ENCODE data around the gene RNF167.
A peak's percentile ranks its signal among the peaks of the same experiment; 100 is the strongest.

RNF167 gene

GRCh38 chr17:4986951-4987766 is 47.1 kb downstream of the RNF167 start, which contains the start of gene CAMTA2:
Gene CAMTA2 (minus strand): TSS chr17:4987675. CDS start chr17:4986222, 1,453 bp downstream.
- FAIRE-seq = peak; percentile 79

- FAIRE-seq = no peak
These were observed 47.9 kb downstream of the RNF167 start for GRCh38 chr17:4987767-4988567.

- no peak for FAIRE-seq
These were observed 54.1 kb downstream of the RNF167 start for GRCh38 chr17:4994081-4994595.

All from G401.6 (cell line).